B cell (primary cell): ENCODE measurements around the gene STARD10. TPM values are rescaled to one million over a fixed set of nuclear protein-coding genes. Genes with fewer than 3 reads are reported as not detected.

Experiments
- ATAC-seq: fragments of 200-7000 bp; cut with Tn5 transposase; one replicate; pipeline ENCODE4 v1.10.0; 2021; ENCODE audit warnings: low read depth, mild to moderate bottlenecking, moderate number of reproducible peaks, moderate library complexity
- CTCF ChIA-PET: fragments of 350-600 bp; sonication (Branson Sonifier 250); formaldehyde crosslinking; loops from one replicate; lab custom pipeline; 2021; ENCODE audit warnings: antibody characterized with exemption, inconsistent platforms; lab: Charles Lee
- POLR2A ChIA-PET: fragments of 350-600 bp; sonication (Branson Sonifier 250); formaldehyde crosslinking; loops from one replicate; lab custom pipeline; 2021; ENCODE audit warnings: antibody characterized with exemption; lab: Charles Lee
- DNase-seq: peaks from one replicate; pipeline ENCODE4 v3.0.0; 2013
- H2AFZ ChIP-seq: 2 replicates; pipeline ENCODE4 v1.6.1; 2012; ENCODE audit warnings: mild to moderate bottlenecking, low read depth, low read length; ENCODE audit not compliant: insufficient read depth, poor library complexity, severe bottlenecking
- H3K27ac ChIP-seq, 2 donors: 1 replicate in 1 of 2; 2 replicates in 1 of 2; pipeline ENCODE4 v1.5.1; 2012 to 2013; ENCODE audit warnings: low read length in 2 of 2, mild to moderate bottlenecking in 2 of 2, moderate library complexity in 1 of 2
- H3K27me3 ChIP-seq, 4 experiments: fragments of 200-600 bp in 1 of 4; sonication (generic) in 1 of 4; replicated peaks in 1 of 4; 1 replicate in 2 of 4; 2 replicates in 2 of 4; pipeline versions ENCODE4 v1.6.1 to v1.7.0; 2013 to 2016; ENCODE audit warnings: low read length in 3 of 4, mild to moderate bottlenecking in 2 of 4, mixed read lengths in 1 of 4, moderate library complexity in 1 of 4; ENCODE audit not compliant: insufficient read depth in 4 of 4, control insufficient read depth in 3 of 4; ENCODE audit errors: control extremely low read depth in 1 of 4
- H3K36me3 ChIP-seq, 2 experiments: replicated peaks in 1 of 2; 1 replicate in 1 of 2; 2 replicates in 1 of 2; pipeline versions ENCODE4 v1.6.1 to v1.7.1; 2013; ENCODE audit warnings: low read length in 1 of 2; ENCODE audit not compliant: insufficient read depth in 2 of 2, control insufficient read depth in 1 of 2; ENCODE audit errors: control extremely low read depth in 1 of 2, extremely low read depth in 1 of 2
- H3K4me1 ChIP-seq, 2 donors: fragments of 200-600 bp in 1 of 2; sonication (generic) in 1 of 2; 1 replicate in 1 of 2; 2 replicates in 1 of 2; pipeline versions ENCODE4 v1.5.1 to v1.6.1; 2013 to 2017; ENCODE audit warnings: low read length in 2 of 2; ENCODE audit not compliant: control insufficient read depth in 2 of 2, insufficient read depth in 2 of 2
- H3K4me2 ChIP-seq: replicated peaks from 2 replicates; pipeline ENCODE3; 2012; ENCODE audit warnings: mild to moderate bottlenecking, low read depth, low read length; ENCODE audit not compliant: poor library complexity, severe bottlenecking
- H3K4me3 ChIP-seq, 5 experiments: fragments of 200-600 bp in 1 of 5; sonication (generic) in 1 of 5; 1 replicate in 3 of 5; 2 replicates in 2 of 5; pipeline versions ENCODE4 v1.5.1 to v1.7.0; 2011 to 2016; ENCODE audit warnings: low read length in 4 of 5, mild to moderate bottlenecking in 4 of 5, low read depth in 2 of 5, control low read depth in 1 of 5, moderate library complexity in 1 of 5; ENCODE audit not compliant: insufficient read depth in 1 of 5; ENCODE audit errors: control extremely low read depth in 1 of 5, extremely low read depth in 1 of 5
- H3K79me2 ChIP-seq: fragments of 200-600 bp; sonication (generic); one replicate; pipeline ENCODE4 v1.6.0; 2016; ENCODE audit warnings: low read length; ENCODE audit not compliant: control insufficient read depth, insufficient read depth
- H3K9ac ChIP-seq: fragments of 200-600 bp; sonication (generic); 2 replicates; pipeline ENCODE4 v1.6.1; 2017; ENCODE audit warnings: mild to moderate bottlenecking, low read length, moderate library complexity
- H3K9me3 ChIP-seq, 3 donors: one replicate each; pipeline versions ENCODE4 v1.6.1 to v1.7.1; 2013; ENCODE audit warnings: low read length in 2 of 3; ENCODE audit not compliant: control insufficient read depth in 2 of 3, insufficient read depth in 1 of 3; ENCODE audit errors: control extremely low read depth in 1 of 3
- H4K20me1 ChIP-seq: 2 replicates; pipeline ENCODE4 v1.6.0; 2012; ENCODE audit warnings: mild to moderate bottlenecking, low read length; ENCODE audit not compliant: insufficient read depth, control insufficient read depth, poor library complexity, severe bottlenecking
- H3K27ac Mint-ChIP-seq: one replicate; pipeline ENCODE4 v1.8.0; 2021; ENCODE audit warnings: mixed read lengths
- H3K27me3 Mint-ChIP-seq: one replicate; pipeline ENCODE4 v1.8.0; 2021; ENCODE audit warnings: mixed read lengths
- H3K4me1 Mint-ChIP-seq: one replicate; pipeline ENCODE4 v1.8.0; 2021; ENCODE audit warnings: mixed read lengths
- H3K4me3 Mint-ChIP-seq: one replicate; pipeline ENCODE4 v1.8.0; 2021; ENCODE audit warnings: mixed read lengths
- H3K9me3 Mint-ChIP-seq: one replicate; pipeline ENCODE4 v1.8.0; 2022; ENCODE audit warnings: mixed read lengths; ENCODE audit not compliant: insufficient read depth
- EZH2 ChIP-seq: IDR thresholded peaks from 2 replicates; pipeline ENCODE4 v1.6.1; 2012; ENCODE audit warnings: borderline replicate concordance, low read depth, mild to moderate bottlenecking, moderate library complexity, low read length; ENCODE audit not compliant: insufficient read depth, poor library complexity, severe bottlenecking
- WGBS: methylation state at CpG from one replicate; pipeline ENCODE4 v1.1.5; 2013; ENCODE audit warnings: missing lambda C conversion rate; ENCODE audit not compliant: insufficient coverage; 5-methylcytosine and 5-hydroxymethylcytosine counted together
- intact Hi-C: fragments of 100-400 bp; cut with micrococcal nuclease; formaldehyde crosslinking; loops from one replicate; pipeline ENCODE4 v1.10.0; 2022
- polyA plus RNA-seq: library from polyadenylated mRNA; depleted of rRNA; stranded (reverse); fragments of >200 nt; gene quantifications from 2 replicates; pipeline ENCODE4 v1.2.3, GENCODE V29; 2012
- total RNA-seq, 2 donors: library from RNA; stranded (reverse); fragments of 120-200 nt in 1 of 2; gene quantifications; 1 replicate in 1 of 2; 2 replicates in 1 of 2; pipeline versions ENCODE4 v1.2.3 to v1.2.4, GENCODE V29; 2013 to 2022
- TF ChIP-seq, protein P1 (sequence below): fragments of 200-600 bp; IDR thresholded peaks from one replicate; pipeline ENCODE4 v1.8.0; 2022; ENCODE audit warnings: antibody characterized with exemption, mild to moderate bottlenecking

STARD10 gene
- total and polyA plus RNA-seq, 2 donors (not counting 1 experiment from before 2014, with no cell fraction given): 37.5 to 39.2 TPM

DNA sequence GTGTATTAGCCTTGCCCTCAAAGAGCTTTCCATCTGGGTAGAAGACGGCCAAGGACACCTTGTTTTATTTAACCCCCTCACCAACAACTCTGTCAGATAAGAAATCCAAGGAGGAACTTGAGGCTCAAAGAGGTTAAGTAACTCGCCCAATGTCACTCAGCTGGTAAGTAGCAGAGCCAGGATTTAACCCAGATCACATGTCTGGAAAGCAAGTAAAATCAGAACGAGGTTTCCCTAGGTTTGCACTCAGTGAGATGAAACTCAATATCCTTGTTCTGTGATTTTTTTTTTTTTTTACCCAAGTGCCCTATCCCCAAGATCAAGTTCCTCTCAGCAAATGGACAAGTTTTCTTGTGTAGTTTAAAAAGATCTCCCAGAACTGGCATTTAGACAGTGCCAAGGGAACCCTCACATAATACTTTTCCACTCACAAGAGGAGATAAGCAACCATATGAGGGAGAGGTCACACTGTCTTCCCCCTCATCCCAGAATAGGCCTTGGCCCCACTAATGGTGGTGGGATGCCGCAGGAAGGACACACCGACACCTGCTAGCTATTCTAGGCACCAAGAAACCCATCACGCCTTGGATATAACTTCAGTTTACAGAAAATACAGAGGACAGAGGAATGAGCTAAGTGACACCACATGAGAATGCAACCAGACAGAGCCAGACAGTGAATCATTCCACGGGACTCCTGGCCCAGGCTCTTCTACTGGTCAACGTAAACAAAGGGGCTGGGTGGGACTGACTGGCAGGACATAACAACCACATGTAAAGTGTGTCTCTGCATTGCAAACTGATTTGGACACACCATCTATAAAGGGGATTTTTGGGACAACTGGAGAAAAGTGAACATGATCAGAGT lies 33.1 kb downstream of the STARD10 start:
- no peaks in the 10 kb centered on the region for H3K9me3 ChIP-seq
- H2AFZ ChIP-seq: no peak overlapping the region
- intact Hi-C loops: no loop called here
- DNase-seq (no peak), ATAC-seq (no peak)
- ChIA-PET CTCF (interaction anchor here (0.7 to 0.9 kb wide), 4 partner anchors 10 to 85 kb away, joined by 3 to 4 read pairs (median 4); partner anchors contain the start of gene STARD10), POLR2A (interaction anchor here (1.3 kb wide), 1 partner anchor 20 kb away, joined by 4 read pairs; no protein-coding TSS in a partner anchor)
- no peak overlapping the region for H3K4me2 ChIP-seq
- no peaks in the 10 kb centered on the region for H3K27me3 Mint-ChIP-seq
- no peaks in the 10 kb centered on the region for H3K9me3 Mint-ChIP-seq
- H3K4me3 ChIP-seq: no peak overlapping the region
- 95% methylated on average over 2 of the region's 8 CpGs for WGBS
- no peak overlapping the region for H3K9ac ChIP-seq
- no peak overlapping the region for H3K4me3 Mint-ChIP-seq
- H3K27ac Mint-ChIP-seq: no peak overlapping the region
- no peaks in the 10 kb centered on the region for H3K27me3 ChIP-seq
- peaks cover 19 to 20% of the 10 kb centered on the region in 2 donors for H3K4me1 ChIP-seq
- no peaks in the 10 kb centered on the region for H3K36me3 ChIP-seq
- no peaks in the 10 kb centered on the region for H4K20me1 ChIP-seq
- H3K79me2 ChIP-seq: no peaks in the 10 kb centered on the region
- no peak overlapping the region for H3K27ac ChIP-seq
- TF ChIP-seq EZH2: no peak
- TF ChIP-seq, protein P1, sequence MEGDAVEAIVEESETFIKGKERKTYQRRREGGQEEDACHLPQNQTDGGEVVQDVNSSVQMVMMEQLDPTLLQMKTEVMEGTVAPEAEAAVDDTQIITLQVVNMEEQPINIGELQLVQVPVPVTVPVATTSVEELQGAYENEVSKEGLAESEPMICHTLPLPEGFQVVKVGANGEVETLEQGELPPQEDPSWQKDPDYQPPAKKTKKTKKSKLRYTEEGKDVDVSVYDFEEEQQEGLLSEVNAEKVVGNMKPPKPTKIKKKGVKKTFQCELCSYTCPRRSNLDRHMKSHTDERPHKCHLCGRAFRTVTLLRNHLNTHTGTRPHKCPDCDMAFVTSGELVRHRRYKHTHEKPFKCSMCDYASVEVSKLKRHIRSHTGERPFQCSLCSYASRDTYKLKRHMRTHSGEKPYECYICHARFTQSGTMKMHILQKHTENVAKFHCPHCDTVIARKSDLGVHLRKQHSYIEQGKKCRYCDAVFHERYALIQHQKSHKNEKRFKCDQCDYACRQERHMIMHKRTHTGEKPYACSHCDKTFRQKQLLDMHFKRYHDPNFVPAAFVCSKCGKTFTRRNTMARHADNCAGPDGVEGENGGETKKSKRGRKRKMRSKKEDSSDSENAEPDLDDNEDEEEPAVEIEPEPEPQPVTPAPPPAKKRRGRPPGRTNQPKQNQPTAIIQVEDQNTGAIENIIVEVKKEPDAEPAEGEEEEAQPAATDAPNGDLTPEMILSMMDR: no peak
- peaks cover 24% of the 10 kb centered on the region for H3K4me1 Mint-ChIP-seq

DNA sequence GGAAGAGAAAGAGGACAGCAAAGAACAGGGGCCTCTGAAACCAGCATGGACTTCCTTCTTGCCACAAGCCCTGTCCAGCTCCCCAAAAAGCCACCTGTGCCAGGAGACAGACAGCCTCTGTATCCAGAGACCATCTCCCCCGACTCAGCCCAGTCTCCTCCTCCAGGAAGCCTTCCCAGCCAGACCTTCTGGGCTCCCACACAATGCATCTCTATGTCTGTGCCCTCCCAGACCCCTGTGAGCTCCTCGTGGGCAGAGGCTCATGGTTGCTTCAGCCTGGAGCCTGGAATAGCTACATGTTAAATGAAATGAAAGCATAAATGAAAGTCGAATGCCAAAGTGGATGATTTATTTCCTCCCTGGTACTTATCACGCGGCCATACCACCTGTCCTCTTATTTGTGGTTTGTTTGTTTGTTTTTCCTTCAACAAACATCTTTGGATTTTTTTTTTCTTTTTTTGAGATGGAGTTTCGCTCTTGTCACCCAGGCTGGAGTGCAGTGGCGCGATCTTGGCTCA lies 34.3 kb downstream of the STARD10 start:
- Histone ChIP-seq H4K20me1 (no peaks in the 10 kb centered on the region), H3K9me3 (no peaks in the 10 kb centered on the region), H3K36me3 (no peaks in the 10 kb centered on the region), H3K27me3 (no peaks in the 10 kb centered on the region), H3K79me2 (no peaks in the 10 kb centered on the region), H3K4me3 (no peak overlapping the region), H3K4me1 (peaks cover 19 to 20% of the 10 kb centered on the region in 2 donors), H3K9ac (no peak overlapping the region), H3K4me2 (no peak overlapping the region), H2AFZ (no peak overlapping the region), H3K27ac (no peak overlapping the region)
- Mint-ChIP-seq H3K27ac (no peak overlapping the region), H3K4me1 (peaks cover 24% of the 10 kb centered on the region), H3K9me3 (no peaks in the 10 kb centered on the region), H3K27me3 (no peaks in the 10 kb centered on the region), H3K4me3 (no peak overlapping the region)
- no peak for DNase-seq
- CTCF ChIA-PET: interaction anchor here (0.9 to 1.0 kb wide), 2 partner anchors 14 to 34 kb away, joined by 3 to 4 read pairs; no protein-coding TSS in a partner anchor
- ATAC-seq: no peak
- POLR2A ChIA-PET: no interaction called here
- intact Hi-C loops: no loop called here
- 75% methylated on average over 1 of the region's 8 CpGs for WGBS
- TF ChIP-seq, protein P1: no peak
- TF ChIP-seq EZH2: no peak
